ENCODE measurements around the gene WNT2B.
A peak's percentile ranks its signal among the peaks of the same experiment; 100 is the strongest.

Gene WNT2B

GRCh38 chr1:112508278-112509004 lies at the start of gene WNT2B (continued):
- TF ChIP-seq ZIC2 (tag by site-specific recombination; IDR thresholded peaks at IDR 0.05): peak; percentile 78
- no peak for TF ChIP-seq ZNF555 (tag by site-specific recombination; conservative IDR thresholded peaks at IDR 0.05)
- no peak for TF ChIP-seq ZNF350 (tag by site-specific recombination; IDR thresholded peaks at IDR 0.05)
- TF ChIP-seq ZNF221 (tag by site-specific recombination; IDR thresholded peaks at IDR 0.05; ENCODE audit: borderline replicate concordance): no peak
- TF ChIP-seq PATZ1 (tag by site-specific recombination; IDR thresholded peaks at IDR 0.05): peak; percentile 64
- TF ChIP-seq ZNF423 (tag by site-specific recombination; IDR thresholded peaks at IDR 0.05): 0 out of 2 replicates have a peak, but pooled peaks have one; percentile 13
- peak; percentile 80; the same call in 1 of the 2 replicates for TF ChIP-seq ZNF580 (tag by site-specific recombination; IDR thresholded peaks at IDR 0.05)
- no peak for TF ChIP-seq ZNF341 (tag by site-specific recombination; IDR thresholded peaks at IDR 0.05; ENCODE audit: low read depth)
- TF ChIP-seq SP3 (tag by site-specific recombination; IDR thresholded peaks at IDR 0.05): no peak
- no peak for TF ChIP-seq ZNF585B (tag by site-specific recombination; IDR thresholded peaks at IDR 0.05)
- TF ChIP-seq ZBTB10 (tag by site-specific recombination; IDR thresholded peaks at IDR 0.05): peak; percentile 60; the same call in 1 of the 2 replicates
- no peak for TF ChIP-seq HOXC10 (CRISPR knock-in tag; IDR thresholded peaks at IDR 0.05)
- TF ChIP-seq PBX3 (CRISPR knock-in tag; IDR thresholded peaks at IDR 0.05): no peak
- 0 out of 2 replicates have a peak, but pooled peaks have one; percentile 54 for TF ChIP-seq ZNF2 (tag by site-specific recombination; IDR thresholded peaks at IDR 0.05)
- TF ChIP-seq ZNF48 (tag by site-specific recombination; IDR thresholded peaks at IDR 0.05): no peak
- peak; percentile 61; the same call in 1 of the 2 replicates for TF ChIP-seq CTCF (tag by site-specific recombination; IDR thresholded peaks at IDR 0.05)
- no peak for TF ChIP-seq ZNF394 (tag by site-specific recombination; IDR thresholded peaks at IDR 0.05; ENCODE audit: borderline replicate concordance)
- no peak for TF ChIP-seq ZNF768 (tag by site-specific recombination; IDR thresholded peaks at IDR 0.05)
- TF ChIP-seq ZNF692 (tag by site-specific recombination; IDR thresholded peaks at IDR 0.05): peak; percentile 72
- TF ChIP-seq ZNF280D (tag by site-specific recombination; IDR thresholded peaks at IDR 0.05): no peak
- no peak for TF ChIP-seq ZNF274 (IDR thresholded peaks at IDR 0.05; ENCODE audit: low read length)
- no peak for TF ChIP-seq ZNF274 (tag by site-specific recombination; IDR thresholded peaks at IDR 0.05; ENCODE audit: borderline replicate concordance)
- 0 out of 2 replicates have a peak, but pooled peaks have one; percentile 56 for TF ChIP-seq KLF8 (tag by site-specific recombination; IDR thresholded peaks at IDR 0.05)
- no peak for TF ChIP-seq MYNN (tag by site-specific recombination; IDR thresholded peaks at IDR 0.05; ENCODE audit: borderline replicate concordance)
- TF ChIP-seq ZNF132 (tag by site-specific recombination; IDR thresholded peaks at IDR 0.05; ENCODE audit: borderline replicate concordance): no peak
- no peak for TF ChIP-seq ZNF140 (tag by site-specific recombination; IDR thresholded peaks at IDR 0.05)
- peak; percentile 97 for TF ChIP-seq ZNF223 (tag by site-specific recombination; IDR thresholded peaks at IDR 0.05)
